Superior temporal gyrus (tissue), 1 donor: Measurements from ENCODE around the gene DNAH8.
A peak's percentile ranks its signal among the peaks of the same experiment; 100 is the strongest.
"Not testable (repeated sequence)": the region's sequence is repeated elsewhere in the genome, so short reads cannot be mapped to it uniquely, and the experiment has no call there.

Source experiments
- DNase-seq: peaks from one replicate; pipeline ENCODE4 v3.0.0-alpha.2; 2016; ENCODE audit errors: extremely low spot score

The DNAH8 gene

GRCh38 chr6:38901802-38902522, 186.9 kb downstream of the DNAH8 start:
- DNase-seq, result no peak

GRCh38 chr6:38906582-38906981, 191.5 kb downstream of the DNAH8 start:
- no peak for DNase-seq

- DNase-seq, result no peak
These were observed 192.2 kb downstream of the DNAH8 start for GRCh38 chr6:38907264-38907663.

GRCh38 chr6:38909015-38909730, 194.1 kb downstream of the DNAH8 start:
- no peak for DNase-seq

GRCh38 chr6:38910207-38910606, 195.1 kb downstream of the DNAH8 start:
- DNase-seq, result no peak

- no peak for DNase-seq
These were observed 197.3 kb downstream of the DNAH8 start for GRCh38 chr6:38912378-38912777.

- no peak for DNase-seq
These were observed 200.3 kb downstream of the DNAH8 start for GRCh38 chr6:38915205-38915925.

- not testable (repeated sequence) for DNase-seq
These were observed 206.4 kb downstream of the DNAH8 start for GRCh38 chr6:38921540-38921939.

- no peak for DNase-seq
These were observed 209.8 kb downstream of the DNAH8 start for GRCh38 chr6:38924791-38925509.

- no peak for DNase-seq
These were observed 214.4 kb downstream of the DNAH8 start for GRCh38 chr6:38929560-38929959.

GRCh38 chr6:38933426-38933825, 218.3 kb downstream of the DNAH8 start:
- peak; percentile 30 for DNase-seq

- no peak for DNase-seq
These were observed 219.9 kb downstream of the DNAH8 start for GRCh38 chr6:38935051-38935450.

- no peak for DNase-seq
These were observed 222.9 kb downstream of the DNAH8 start for GRCh38 chr6:38937839-38938613.

- DNase-seq, result no peak
These were observed 223.6 kb downstream of the DNAH8 start for GRCh38 chr6:38938741-38939140.

GRCh38 chr6:38942442-38942841, 227.3 kb downstream of the DNAH8 start:
- no peak for DNase-seq

GRCh38 chr6:38942965-38943364, 227.9 kb downstream of the DNAH8 start:
- DNase-seq, result no peak

- DNase-seq, result no peak
These were observed 228.9 kb downstream of the DNAH8 start for GRCh38 chr6:38943964-38944363.

GRCh38 chr6:38944655-38945279, 229.7 kb downstream of the DNAH8 start:
- no peak for DNase-seq

- DNase-seq, result no peak
These were observed 240.8 kb downstream of the DNAH8 start for GRCh38 chr6:38955861-38956260.

- DNase-seq, result no peak
These were observed 242.3 kb downstream of the DNAH8 start for GRCh38 chr6:38957426-38957825.

GRCh38 chr6:38959138-38959537, 244.0 kb downstream of the DNAH8 start:
- no peak for DNase-seq
